Left ventricle myocardium inferior (tissue), 1 donor: ENCODE results near the gene LYPD6. TPM values are rescaled to one million over a fixed set of nuclear protein-coding genes. Genes with fewer than 3 reads are reported as not detected.

Experiments
- DNase-seq: peaks from one replicate; pipeline ENCODE4 v3.0.0-alpha.2; 2020
- H3K27ac ChIP-seq: fragments of 200-600 bp; replicated peaks from 2 replicates; pipeline ENCODE4 v1.8.0; 2021
- H3K27me3 ChIP-seq: fragments of 200-600 bp; 2 replicates; pipeline ENCODE4 v1.8.0; 2021; ENCODE audit warnings: low read depth
- H3K36me3 ChIP-seq: fragments of 200-600 bp; 2 replicates; pipeline ENCODE4 v1.8.0; 2021
- H3K4me1 ChIP-seq: fragments of 200-600 bp; 2 replicates; pipeline ENCODE4 v1.8.0; 2021
- H3K4me3 ChIP-seq: fragments of 200-600 bp; 2 replicates; pipeline ENCODE4 v1.8.0; 2021; ENCODE audit warnings: mild to moderate bottlenecking, moderate library complexity
- H3K9me3 ChIP-seq: fragments of 200-600 bp; replicated peaks from 2 replicates; pipeline ENCODE4 v1.8.0; 2021
- intact Hi-C: fragments of 100-400 bp; cut with micrococcal nuclease; formaldehyde crosslinking; loops from one replicate; pipeline ENCODE4 v1.11.0; 2022
- total RNA-seq: library from RNA; stranded (reverse); fragmentation: NEBNext Ultra II Directional; extraction: Animal tissue kit (Norgen Biotek cat#: 25700); gene quantifications from one replicate; pipeline ENCODE4 v1.2.1, GENCODE V29; 2021
- TF ChIP-seq, protein P1 (sequence below): fragments of 200-600 bp; IDR thresholded peaks from 2 replicates; pipeline ENCODE4 v1.8.0; 2021; ENCODE audit warnings: antibody characterized with exemption, mild to moderate bottlenecking, borderline replicate concordance
- donor health status: DM: no; HTN: yes; CAD: no; lungs with severe emphysema.

LYPD6 gene
- total RNA-seq, 1 donor from 2014 or later = 0.08 TPM

DNA sequence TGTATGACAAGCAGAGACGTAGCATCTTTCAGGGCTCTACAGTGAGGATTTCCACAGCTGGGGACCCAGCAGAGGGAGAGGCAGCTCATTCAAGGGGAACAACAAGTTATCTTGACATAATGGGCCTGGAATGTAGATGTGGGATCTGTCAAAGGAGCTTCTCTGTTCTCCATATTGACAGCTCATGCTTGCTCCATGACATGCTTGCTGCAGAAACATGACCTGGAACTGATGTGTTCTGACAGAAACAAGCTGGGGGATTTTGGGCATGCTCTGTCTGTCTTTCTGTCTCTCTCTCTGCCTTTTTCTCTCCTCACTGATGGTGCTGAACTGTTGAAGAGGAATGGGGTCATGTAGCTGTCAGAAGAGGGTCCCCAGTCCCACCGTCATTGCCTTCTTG is 177.6 kb downstream of the LYPD6 start:
- H3K36me3 ChIP-seq = no peaks in the 10 kb centered on the region
- H3K27ac ChIP-seq = no peak overlapping the region
- no peak for DNase-seq
- TF ChIP-seq, protein P1, sequence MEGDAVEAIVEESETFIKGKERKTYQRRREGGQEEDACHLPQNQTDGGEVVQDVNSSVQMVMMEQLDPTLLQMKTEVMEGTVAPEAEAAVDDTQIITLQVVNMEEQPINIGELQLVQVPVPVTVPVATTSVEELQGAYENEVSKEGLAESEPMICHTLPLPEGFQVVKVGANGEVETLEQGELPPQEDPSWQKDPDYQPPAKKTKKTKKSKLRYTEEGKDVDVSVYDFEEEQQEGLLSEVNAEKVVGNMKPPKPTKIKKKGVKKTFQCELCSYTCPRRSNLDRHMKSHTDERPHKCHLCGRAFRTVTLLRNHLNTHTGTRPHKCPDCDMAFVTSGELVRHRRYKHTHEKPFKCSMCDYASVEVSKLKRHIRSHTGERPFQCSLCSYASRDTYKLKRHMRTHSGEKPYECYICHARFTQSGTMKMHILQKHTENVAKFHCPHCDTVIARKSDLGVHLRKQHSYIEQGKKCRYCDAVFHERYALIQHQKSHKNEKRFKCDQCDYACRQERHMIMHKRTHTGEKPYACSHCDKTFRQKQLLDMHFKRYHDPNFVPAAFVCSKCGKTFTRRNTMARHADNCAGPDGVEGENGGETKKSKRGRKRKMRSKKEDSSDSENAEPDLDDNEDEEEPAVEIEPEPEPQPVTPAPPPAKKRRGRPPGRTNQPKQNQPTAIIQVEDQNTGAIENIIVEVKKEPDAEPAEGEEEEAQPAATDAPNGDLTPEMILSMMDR = no peak
- no peaks in the 10 kb centered on the region for H3K4me1 ChIP-seq
- H3K27me3 ChIP-seq = peaks cover 5% of the 10 kb centered on the region
- H3K9me3 ChIP-seq = no peaks in the 10 kb centered on the region
- no peak overlapping the region for H3K4me3 ChIP-seq
- intact Hi-C loops = no loop called here

DNA sequence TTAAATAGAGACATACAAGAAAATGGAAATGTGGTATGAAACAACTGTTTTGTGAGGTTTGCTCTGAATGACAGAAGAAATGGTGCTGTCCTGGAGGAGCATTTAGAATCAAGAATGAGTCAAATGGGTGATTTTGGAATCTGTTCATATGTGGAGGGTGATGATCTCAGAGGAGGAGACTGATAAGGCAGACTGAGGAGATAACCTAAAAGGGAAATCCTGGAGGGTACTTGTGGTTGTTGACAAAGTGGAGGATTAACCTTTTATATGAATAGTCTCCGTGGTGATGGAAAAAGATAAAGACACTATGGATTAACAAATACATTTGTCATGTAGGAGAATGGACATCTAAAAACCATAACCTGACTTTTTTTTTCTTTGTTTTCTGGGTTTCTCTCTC is 183.1 kb downstream of the LYPD6 start:
- peaks cover 8% of the 10 kb centered on the region for H3K9me3 ChIP-seq
- TF ChIP-seq, protein P1 = no peak
- no peaks in the 10 kb centered on the region for H3K36me3 ChIP-seq
- intact Hi-C loops = no loop called here
- DNase-seq = no peak
- H3K27ac ChIP-seq = no peak overlapping the region
- peaks cover 5% of the 10 kb centered on the region for H3K27me3 ChIP-seq
- no peaks in the 10 kb centered on the region for H3K4me1 ChIP-seq
- H3K4me3 ChIP-seq = no peak overlapping the region
